GM19463 (cell line): ENCODE results near the gene SMC1B.
"Not testable (repeated sequence)": the region's sequence is repeated elsewhere in the genome, so short reads cannot be mapped to it uniquely, and the experiment has no call there.

Source experiments
- ATAC-seq: cut with Tn5 transposase; IDR thresholded peaks from one replicate; pipeline ENCODE4 v1.9.1; 2021; ENCODE audit warnings: mild to moderate bottlenecking, moderate library complexity; ENCODE audit not compliant: unreplicated experiment

Gene SMC1B

GRCh38 chr22:45305456-45306075 lies 107.8 kb downstream of the SMC1B start:
- ATAC-seq = no peak

GRCh38 chr22:45304971-45305370 lies 108.4 kb downstream of the SMC1B start:
- no peak for ATAC-seq

GRCh38 chr22:45303181-45303580 lies 110.2 kb downstream of the SMC1B start:
- no peak for ATAC-seq

GRCh38 chr22:45302751-45303150 lies 110.6 kb downstream of the SMC1B start:
- no peak for ATAC-seq

GRCh38 chr22:45298934-45299505 lies 114.4 kb downstream of the SMC1B start:
- ATAC-seq = no peak

- no peak for ATAC-seq
Measured at GRCh38 chr22:45296628-45297297, 116.6 kb downstream of the SMC1B start.

GRCh38 chr22:45295492-45295891 lies 117.9 kb downstream of the SMC1B start:
- no peak for ATAC-seq

GRCh38 chr22:45295004-45295403 lies 118.4 kb downstream of the SMC1B start:
- ATAC-seq = not testable (repeated sequence)
